OCI-LY7 (cell line): ENCODE data around the gene ARHGAP26. TPM values are rescaled to one million over a fixed set of nuclear protein-coding genes. Genes with fewer than 3 reads are reported as not detected.

Experiments
- BruUV-seq: library from RNA; stranded (reverse); fragments of 400-500 nt; replicated peaks from 2 replicates; lab custom pipeline; 2021; lab: Mats Ljungman, UMichigan
- CTCF ChIA-PET: fragments of 300-600 bp; sonication (Branson Sonifier 250); formaldehyde crosslinking; loops from one replicate; lab custom pipeline; 2022; ENCODE audit warnings: antibody characterized with exemption; ENCODE audit not compliant: unreplicated experiment; lab: Charles Lee
- POLR2A ChIA-PET: fragments of 300-600 bp; sonication (Branson Sonifier 250); formaldehyde crosslinking; loops from one replicate; lab custom pipeline; 2022; ENCODE audit warnings: antibody characterized with exemption; lab: Charles Lee
- DNase-seq: peaks from one replicate; pipeline ENCODE4 v3.0.0-alpha.2; 2015; ENCODE audit warnings: low spot score
- H2AFZ ChIP-seq: fragments of 200-600 bp; sonication (generic), shearing (Covaris generic); 2 replicates; pipeline ENCODE4 v1.6.1; 2014; ENCODE audit warnings: mild to moderate bottlenecking, antibody characterized with exemption, low read length, moderate library complexity
- H3K27ac ChIP-seq: fragments of 200-600 bp; sonication (generic); 2 replicates; pipeline ENCODE4 v1.5.1; 2014; ENCODE audit warnings: mixed run types, low read depth, mild to moderate bottlenecking, moderate library complexity, low read length, inconsistent platforms; ENCODE audit not compliant: poor library complexity, severe bottlenecking
- H3K36me3 ChIP-seq: fragments of 200-600 bp; sonication (generic); 2 replicates; pipeline ENCODE4 v1.6.1; 2014; ENCODE audit warnings: mild to moderate bottlenecking, antibody characterized with exemption, low read length, moderate library complexity, mixed read lengths; ENCODE audit not compliant: insufficient read depth
- H3K4me1 ChIP-seq: fragments of 200-600 bp; sonication (generic); 2 replicates; pipeline ENCODE4 v1.5.1; 2014; ENCODE audit warnings: mild to moderate bottlenecking, low read length; ENCODE audit not compliant: insufficient read depth, poor library complexity, severe bottlenecking
- H3K4me2 ChIP-seq: fragments of 200-600 bp; sonication (generic); 2 replicates; pipeline ENCODE4 v1.6.1; 2014; ENCODE audit warnings: mild to moderate bottlenecking, low read length
- H3K4me3 ChIP-seq: fragments of 200-600 bp; sonication (generic); 2 replicates; pipeline ENCODE4 v1.5.1; 2014; ENCODE audit warnings: mild to moderate bottlenecking, low read depth, low read length; ENCODE audit not compliant: poor library complexity, severe bottlenecking
- H3K79me2 ChIP-seq: fragments of 200-600 bp; sonication (generic); 2 replicates; pipeline ENCODE4 v1.6.1; 2016; ENCODE audit warnings: low read depth, mild to moderate bottlenecking, low read length, moderate library complexity, mixed read lengths; ENCODE audit not compliant: insufficient read depth
- H3K9me2 ChIP-seq: fragments of 200-600 bp; sonication (generic); 2 replicates; pipeline ENCODE4 v1.6.1; 2016; ENCODE audit warnings: mild to moderate bottlenecking, low read length, mixed read lengths; ENCODE audit not compliant: insufficient read depth
- H3K9me3 ChIP-seq: fragments of 200-600 bp; sonication (generic); 2 replicates; pipeline ENCODE4 v1.6.1; 2014; ENCODE audit warnings: mild to moderate bottlenecking, mixed run types, low read length, mixed read lengths
- H4K20me1 ChIP-seq: fragments of 200-600 bp; sonication (generic); 2 replicates; pipeline ENCODE4 v1.6.1; 2014; ENCODE audit warnings: mild to moderate bottlenecking, antibody characterized with exemption, low read length, moderate library complexity, mixed read lengths; ENCODE audit not compliant: insufficient read depth
- EZH2phosphoT487 ChIP-seq: fragments of 200-600 bp; sonication (generic); IDR thresholded peaks from 2 replicates; pipeline ENCODE4 v1.6.1; 2018; ENCODE audit warnings: low read depth, borderline replicate concordance, mild to moderate bottlenecking, mixed run types, antibody characterized with exemption, low read length, moderate library complexity, mixed read lengths
- intact Hi-C: fragments of 100-400 bp; cut with micrococcal nuclease; formaldehyde crosslinking; loops from one replicate; pipeline ENCODE4 v1.10.0; 2022; ENCODE audit not compliant: unreplicated experiment
- total RNA-seq, 2 experiments: library from RNA; depleted of rRNA in 1 of 2; stranded (reverse); fragments of >200 nt in 1 of 2; shearing (Covaris generic) in 1 of 2; gene quantifications; 2 replicates each; pipeline ENCODE4 v1.2.3, GENCODE V29; 2014 to 2022
- TF ChIP-seq, protein P1 (sequence below): fragments of 200-600 bp; sonication (generic); conservative IDR thresholded peaks from 2 replicates; pipeline ENCODE4 v1.5.1; 2014; ENCODE audit warnings: mild to moderate bottlenecking, antibody characterized with exemption, low read length, moderate library complexity, mixed read lengths

The ARHGAP26 gene
- total RNA-seq, 2 experiments from 2014 or later: 7.0 to 19.1 TPM

DNA sequence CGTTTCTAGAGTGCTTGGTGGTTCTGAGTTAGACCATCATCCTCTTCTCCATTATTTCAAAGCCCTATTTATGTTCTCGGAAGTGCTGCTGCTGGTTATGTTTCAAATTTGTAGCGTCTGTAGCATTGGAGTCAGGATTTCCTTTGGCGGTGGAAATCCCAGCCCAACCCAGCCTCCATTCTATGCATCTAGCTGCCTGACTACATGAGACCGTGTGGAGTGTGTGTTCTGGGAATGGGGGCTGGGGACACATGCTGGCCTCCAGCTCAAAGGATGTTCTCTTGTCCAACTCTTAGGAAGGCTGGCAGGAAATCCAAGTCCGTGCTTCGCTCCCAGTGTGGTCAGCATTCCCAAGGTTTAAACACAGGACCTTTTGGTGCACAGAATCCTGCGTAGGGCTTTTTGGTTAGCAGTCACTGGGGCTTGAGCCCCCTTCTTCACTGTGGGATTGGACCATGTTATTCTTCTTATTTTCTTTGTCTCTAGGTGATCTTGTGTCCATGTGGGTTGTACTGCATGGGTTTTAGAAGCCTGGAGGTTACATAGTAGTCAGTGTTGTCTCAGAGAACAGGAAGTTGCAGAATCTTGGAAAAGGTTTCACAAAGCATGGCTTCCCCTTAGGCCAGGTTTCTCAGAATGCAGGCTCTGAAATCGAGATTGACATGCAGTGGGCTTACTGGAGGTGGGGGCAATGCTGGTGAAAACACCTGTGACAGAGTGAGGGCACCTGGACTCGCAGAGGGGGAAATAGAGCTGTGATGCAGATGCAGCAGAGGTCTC lies 132.2 kb downstream of the ARHGAP26 start:
- H3K9me2 ChIP-seq: no peaks in the 10 kb centered on the region
- CTCF ChIA-PET: no interaction called here
- no peaks in the 10 kb centered on the region for H3K36me3 ChIP-seq
- DNase-seq: no peak
- H3K9me3 ChIP-seq: no peaks in the 10 kb centered on the region
- POLR2A ChIA-PET: no interaction called here
- H3K4me3 ChIP-seq: no peak overlapping the region
- no peak for TF ChIP-seq EZH2phosphoT487
- BruUV-seq: no TSS peak
- no peaks in the 10 kb centered on the region for H3K4me1 ChIP-seq
- H4K20me1 ChIP-seq: no peaks in the 10 kb centered on the region
- intact Hi-C loops: no loop called here
- no peak overlapping the region for H2AFZ ChIP-seq
- no peak overlapping the region for H3K4me2 ChIP-seq
- H3K27ac ChIP-seq: no peak overlapping the region
- no peaks in the 10 kb centered on the region for H3K79me2 ChIP-seq

GRCh38 chr5:142904416-142904815 lies 134.2 kb downstream of the ARHGAP26 start:
- no peak overlapping the region for H3K4me2 ChIP-seq
- H4K20me1 ChIP-seq: no peaks in the 10 kb centered on the region

GRCh38 chr5:142905348-142905747 lies 135.2 kb downstream of the ARHGAP26 start:
- Histone ChIP-seq H2AFZ (no peak overlapping the region), H3K27ac (no peak overlapping the region), H3K36me3 (no peaks in the 10 kb centered on the region), H3K9me2 (no peaks in the 10 kb centered on the region), H3K4me3 (no peak overlapping the region), H3K79me2 (no peaks in the 10 kb centered on the region), H3K4me2 (no peak overlapping the region), H3K4me1 (no peaks in the 10 kb centered on the region), H3K9me3 (no peaks in the 10 kb centered on the region), H4K20me1 (no peaks in the 10 kb centered on the region)
- CTCF ChIA-PET: no interaction called here
- no peak for DNase-seq
- intact Hi-C loops: no loop called here
- BruUV-seq: no TSS peak
- TF ChIP-seq, protein P1, sequence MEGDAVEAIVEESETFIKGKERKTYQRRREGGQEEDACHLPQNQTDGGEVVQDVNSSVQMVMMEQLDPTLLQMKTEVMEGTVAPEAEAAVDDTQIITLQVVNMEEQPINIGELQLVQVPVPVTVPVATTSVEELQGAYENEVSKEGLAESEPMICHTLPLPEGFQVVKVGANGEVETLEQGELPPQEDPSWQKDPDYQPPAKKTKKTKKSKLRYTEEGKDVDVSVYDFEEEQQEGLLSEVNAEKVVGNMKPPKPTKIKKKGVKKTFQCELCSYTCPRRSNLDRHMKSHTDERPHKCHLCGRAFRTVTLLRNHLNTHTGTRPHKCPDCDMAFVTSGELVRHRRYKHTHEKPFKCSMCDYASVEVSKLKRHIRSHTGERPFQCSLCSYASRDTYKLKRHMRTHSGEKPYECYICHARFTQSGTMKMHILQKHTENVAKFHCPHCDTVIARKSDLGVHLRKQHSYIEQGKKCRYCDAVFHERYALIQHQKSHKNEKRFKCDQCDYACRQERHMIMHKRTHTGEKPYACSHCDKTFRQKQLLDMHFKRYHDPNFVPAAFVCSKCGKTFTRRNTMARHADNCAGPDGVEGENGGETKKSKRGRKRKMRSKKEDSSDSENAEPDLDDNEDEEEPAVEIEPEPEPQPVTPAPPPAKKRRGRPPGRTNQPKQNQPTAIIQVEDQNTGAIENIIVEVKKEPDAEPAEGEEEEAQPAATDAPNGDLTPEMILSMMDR: no peak
- no peak for TF ChIP-seq EZH2phosphoT487
- POLR2A ChIA-PET: interaction anchor here (1.0 kb wide), 1 partner anchor 16 kb away, joined by 3 read pairs; no protein-coding TSS in a partner anchor

More at GRCh38 chr5:142904416-142904815, 134.2 kb downstream of the ARHGAP26 start:
- ChIA-PET CTCF (no interaction called here), POLR2A (interaction anchor here (0.6 to 1.0 kb wide), 2 partner anchors 17 to 55 kb away, joined by 3 to 5 read pairs; no protein-coding TSS in a partner anchor)
- Histone ChIP-seq H3K9me2 (no peaks in the 10 kb centered on the region), H3K79me2 (no peaks in the 10 kb centered on the region), H3K36me3 (no peaks in the 10 kb centered on the region), H3K9me3 (no peaks in the 10 kb centered on the region), H3K4me1 (no peaks in the 10 kb centered on the region), H3K27ac (no peak overlapping the region), H3K4me3 (no peak overlapping the region), H2AFZ (no peak overlapping the region)
- no peak for DNase-seq
- intact Hi-C loops: no loop called here
- no TSS peak for BruUV-seq
- TF ChIP-seq, protein P1: no peak
- TF ChIP-seq EZH2phosphoT487: no peak
